Stimulated activated CD4-positive, alpha-beta T cell treated with anti-CD3 and anti-CD28 coated beads, Interleukin-4, amount 100 ng/mL, for 24 hours (primary cell): ENCODE results near the gene NET1.
"Not testable (repeated sequence)": the region's sequence is repeated elsewhere in the genome, so short reads cannot be mapped to it uniquely, and the experiment has no call there.

ENCODE experiments used
- DNase-seq: peaks from one replicate; pipeline ENCODE4 v3.0.0-alpha.2; 2020

The NET1 gene, protein sequence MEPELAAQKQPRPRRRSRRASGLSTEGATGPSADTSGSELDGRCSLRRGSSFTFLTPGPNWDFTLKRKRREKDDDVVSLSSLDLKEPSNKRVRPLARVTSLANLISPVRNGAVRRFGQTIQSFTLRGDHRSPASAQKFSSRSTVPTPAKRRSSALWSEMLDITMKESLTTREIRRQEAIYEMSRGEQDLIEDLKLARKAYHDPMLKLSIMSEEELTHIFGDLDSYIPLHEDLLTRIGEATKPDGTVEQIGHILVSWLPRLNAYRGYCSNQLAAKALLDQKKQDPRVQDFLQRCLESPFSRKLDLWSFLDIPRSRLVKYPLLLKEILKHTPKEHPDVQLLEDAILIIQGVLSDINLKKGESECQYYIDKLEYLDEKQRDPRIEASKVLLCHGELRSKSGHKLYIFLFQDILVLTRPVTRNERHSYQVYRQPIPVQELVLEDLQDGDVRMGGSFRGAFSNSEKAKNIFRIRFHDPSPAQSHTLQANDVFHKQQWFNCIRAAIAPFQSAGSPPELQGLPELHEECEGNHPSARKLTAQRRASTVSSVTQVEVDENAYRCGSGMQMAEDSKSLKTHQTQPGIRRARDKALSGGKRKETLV

DNA sequence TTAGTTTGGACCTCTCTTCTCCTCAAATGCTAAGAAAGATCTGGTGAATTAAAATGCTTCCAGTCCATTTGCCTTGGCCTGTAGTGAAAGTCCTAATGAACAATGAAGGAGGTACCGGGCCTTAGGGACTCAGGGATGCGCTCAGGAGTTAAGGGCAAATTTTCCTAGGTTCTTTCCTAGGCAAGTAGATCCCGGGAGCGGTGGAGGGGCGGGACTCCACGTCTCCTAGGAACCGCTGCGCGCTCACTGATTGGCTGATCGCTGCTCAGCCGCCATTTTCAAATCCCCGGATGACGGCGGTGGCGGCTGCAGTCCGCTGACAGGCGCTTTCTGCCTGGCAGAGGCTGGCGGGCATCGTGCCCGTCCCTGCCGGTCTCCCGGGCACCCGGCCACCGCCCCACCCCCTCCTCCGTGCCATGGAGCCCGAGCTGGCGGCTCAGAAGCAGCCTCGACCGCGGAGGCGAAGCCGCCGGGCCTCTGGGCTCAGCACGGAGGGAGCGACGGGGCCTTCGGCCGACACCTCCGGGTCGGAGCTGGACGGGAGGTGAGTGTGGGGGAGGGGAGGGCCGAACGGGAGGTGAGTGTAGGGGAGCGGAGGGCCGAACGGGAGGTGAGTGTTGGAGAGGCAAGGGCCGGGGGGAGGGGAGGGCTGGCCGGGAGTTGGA is at the start of gene NET1:
Gene NET1 (plus strand): TSS at position 281 of the 665 bp plus-strand sequence. CDS start 136 bp downstream, at position 417.
- DNase-seq = peak; percentile 69

DNA sequence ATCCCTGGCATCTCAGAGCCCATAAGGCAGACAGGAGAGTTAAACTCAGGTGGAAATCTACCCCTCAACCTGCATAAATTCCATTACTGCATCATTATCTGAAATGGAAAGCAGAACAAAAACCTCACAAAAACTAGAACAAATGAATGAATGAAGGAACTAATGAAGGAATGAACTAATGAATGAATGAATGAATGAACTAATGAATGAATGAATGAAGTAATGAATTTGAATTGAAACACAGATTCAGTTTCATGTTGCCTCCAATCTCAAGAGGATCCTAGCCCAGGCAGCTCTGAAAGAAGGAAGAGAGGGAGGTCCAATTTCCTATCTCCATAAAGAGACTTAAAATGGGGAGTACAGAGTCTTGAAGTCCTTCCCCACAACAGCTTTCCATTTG is 49.5 kb upstream of the NET1 start:
- DNase-seq = no peak

DNA sequence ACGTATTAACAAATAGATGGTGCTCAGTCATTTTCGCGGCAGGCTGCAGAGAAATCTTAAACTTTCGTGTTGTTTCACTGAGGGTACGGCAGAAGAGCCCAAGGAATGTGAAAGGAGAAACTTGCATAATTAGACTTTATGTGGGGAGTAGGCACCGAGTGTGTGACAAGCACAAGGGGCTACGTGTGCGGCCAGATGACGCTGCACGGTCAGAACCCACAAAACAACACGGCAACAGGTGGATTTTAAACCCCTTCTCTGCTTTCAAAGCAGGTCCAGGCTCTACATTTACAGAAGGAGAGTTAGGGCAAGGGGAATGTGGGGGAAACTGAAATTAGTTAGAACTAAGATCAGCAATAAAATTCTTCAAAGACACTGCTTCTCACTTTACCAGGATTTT is 48.0 kb upstream of the NET1 start:
- DNase-seq = no peak

DNA sequence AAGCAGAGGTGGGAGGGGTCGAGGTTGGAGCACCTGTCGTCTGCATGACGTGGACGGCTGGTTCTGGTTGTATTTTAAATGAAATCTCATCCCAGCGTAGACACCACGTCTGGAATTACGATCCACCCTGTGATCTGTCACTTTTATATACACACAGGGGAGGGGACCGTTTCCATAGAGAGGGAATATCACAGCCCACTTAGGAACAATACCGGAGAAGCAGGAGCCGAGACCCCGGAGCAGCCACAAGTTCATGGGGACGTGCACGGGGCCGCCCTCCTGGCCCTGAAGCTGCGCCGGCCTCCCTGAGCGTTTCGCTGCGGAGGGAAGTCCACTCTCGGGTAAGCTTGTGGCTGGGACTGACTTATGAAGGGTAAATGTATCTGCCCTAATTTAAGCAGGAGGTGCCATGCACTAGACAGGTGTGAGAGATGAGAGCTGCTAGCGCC is 47.4 kb upstream of the NET1 start, which contains the start of gene UCN3:
Gene UCN3 (plus strand): TSS at position 77 of the 449 bp plus-strand sequence. CDS start 8,755 bp downstream, outside the sequence.
- DNase-seq = no peak

DNA sequence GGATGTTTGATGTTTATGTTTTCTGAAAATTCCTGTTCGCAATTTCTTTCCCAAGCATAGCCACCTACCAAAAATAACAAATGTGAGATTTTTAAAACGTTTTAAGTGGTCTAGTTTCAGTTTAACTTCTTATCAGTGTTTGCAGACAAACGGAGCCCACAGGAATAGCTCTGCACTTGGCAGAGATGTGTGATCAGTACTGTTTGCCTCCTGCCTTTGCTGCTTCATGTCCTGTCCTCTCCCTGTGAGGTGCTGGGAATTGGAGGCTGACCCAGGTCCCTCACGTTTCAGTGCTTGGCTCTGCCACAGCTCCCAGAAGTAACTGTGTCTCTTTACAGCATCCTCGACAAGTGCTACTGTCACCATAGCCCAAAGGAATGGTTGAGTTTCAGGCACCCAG is 46.4 kb upstream of the NET1 start:
- DNase-seq = no peak

DNA sequence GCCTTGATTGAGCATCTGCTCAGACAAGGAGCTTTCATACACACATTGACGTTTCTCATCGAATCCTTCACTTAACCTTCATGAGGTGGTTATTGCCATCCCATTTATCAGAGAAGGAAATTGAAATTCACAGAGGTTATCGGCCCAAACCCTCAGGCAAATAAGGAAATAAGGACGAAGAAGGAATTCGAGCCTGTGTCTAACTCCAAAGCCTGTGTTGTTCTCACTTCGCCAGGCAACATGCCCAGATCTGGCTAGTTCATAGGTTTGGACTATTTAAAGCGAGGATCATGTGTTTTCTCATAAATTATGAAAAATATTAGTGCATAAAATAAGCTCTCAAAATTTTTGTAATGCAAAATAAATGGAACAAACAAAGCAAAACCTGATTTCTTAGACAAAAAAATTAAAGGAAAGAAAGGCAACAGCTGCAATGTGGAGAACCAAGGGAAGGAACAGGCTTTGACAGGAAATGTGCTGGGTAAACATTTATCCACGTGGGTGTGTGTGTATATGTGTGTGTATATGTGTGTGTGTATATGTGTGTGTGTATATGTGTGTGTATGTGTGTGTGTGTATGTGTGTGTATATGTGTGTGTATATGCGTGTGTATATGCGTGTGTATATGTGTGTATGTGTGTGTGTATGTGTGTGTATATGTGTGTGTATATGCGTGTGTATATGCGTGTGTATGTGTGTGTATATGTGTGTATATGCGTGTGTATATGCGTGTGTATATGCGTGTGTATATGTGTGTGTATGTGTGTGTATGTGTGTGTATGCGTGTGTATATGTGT is 42.8 kb upstream of the NET1 start:
- no peak for DNase-seq

DNA sequence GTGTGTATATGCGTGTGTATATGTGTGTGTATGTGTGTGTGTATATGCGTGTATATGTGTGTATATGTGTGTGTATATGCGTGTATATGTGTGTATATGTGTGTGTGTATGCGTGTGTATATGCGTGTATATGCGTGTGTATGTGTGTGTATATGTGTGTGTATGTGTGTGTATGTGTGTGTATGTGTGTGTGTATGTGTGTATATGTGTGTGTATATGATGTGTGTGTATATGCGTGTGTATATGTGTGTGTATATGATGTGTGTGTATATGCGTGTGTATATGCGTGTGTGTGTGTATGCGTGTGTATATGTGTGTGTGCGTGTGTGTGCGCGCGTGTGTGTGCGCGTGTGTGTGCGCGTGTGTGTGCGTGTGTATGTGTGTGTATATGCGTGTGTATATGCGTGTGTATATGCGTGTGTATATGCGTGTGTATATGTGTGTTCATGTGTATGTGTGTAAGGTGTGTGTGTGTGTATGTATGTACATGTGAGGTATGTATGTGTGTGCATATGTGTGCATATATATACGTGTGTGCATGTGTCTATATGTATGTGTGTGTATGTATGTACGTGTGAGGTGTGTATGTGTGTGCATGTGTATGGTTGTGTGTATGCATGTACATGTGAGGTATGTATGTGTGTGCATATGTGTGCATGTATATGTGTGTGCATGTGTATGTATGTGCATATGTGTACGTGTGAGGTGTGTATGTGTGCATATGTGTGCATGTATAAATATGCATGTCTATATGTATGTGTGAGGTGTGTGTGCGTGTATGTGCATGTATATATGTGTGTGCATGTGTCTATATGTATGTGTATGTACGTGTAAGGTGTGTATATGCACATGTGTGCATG is 41.6 kb upstream of the NET1 start:
- DNase-seq = no peak

DNA sequence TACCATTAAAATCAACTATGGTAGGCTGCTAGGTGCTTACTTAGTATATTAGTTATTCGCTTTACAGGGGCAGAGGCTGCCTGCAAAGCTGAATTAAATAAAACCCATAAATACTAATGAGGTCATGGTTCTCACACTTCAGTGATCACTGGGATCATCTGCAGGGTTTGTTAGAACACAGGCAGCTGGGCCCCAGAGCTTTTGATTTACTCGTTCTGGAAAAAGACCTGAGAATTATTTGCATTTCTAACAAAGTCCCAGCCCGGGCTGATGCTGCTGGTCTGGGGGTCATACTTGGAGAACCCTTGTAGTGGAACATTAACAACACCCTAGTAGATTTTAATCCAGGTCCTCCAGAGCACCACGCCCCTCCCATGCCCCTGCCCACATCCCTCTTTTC is 39.0 kb upstream of the NET1 start:
- no peak for DNase-seq

DNA sequence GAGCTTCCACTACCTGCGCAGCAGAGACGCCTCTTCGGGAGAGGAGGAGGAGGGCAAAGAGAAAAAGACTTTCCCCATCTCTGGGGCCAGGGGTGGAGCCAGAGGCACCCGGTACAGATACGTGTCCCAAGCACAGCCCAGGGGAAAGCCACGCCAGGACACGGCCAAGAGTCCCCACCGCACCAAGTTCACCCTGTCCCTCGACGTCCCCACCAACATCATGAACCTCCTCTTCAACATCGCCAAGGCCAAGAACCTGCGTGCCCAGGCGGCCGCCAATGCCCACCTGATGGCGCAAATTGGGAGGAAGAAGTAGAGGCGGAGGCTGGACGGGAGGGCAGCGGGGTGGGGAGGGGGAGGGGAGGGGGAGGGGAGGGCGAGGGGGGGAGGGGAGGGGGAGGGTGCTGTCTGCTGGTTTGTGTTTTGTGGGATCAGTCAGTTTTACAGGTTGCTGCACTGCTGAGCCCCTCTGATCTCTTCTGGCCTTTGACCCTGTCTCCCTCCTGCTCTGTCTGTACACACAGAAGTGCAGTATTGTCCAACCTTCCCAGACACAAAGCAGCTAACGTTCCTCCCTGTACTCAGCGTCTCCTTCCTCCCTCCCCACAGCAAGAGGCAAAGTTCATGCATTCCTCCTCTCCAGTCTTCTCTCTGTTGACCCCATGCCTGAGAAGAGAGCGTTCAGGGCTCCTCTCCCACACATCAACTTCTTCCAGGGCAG is 38.3 kb upstream of the NET1 start:
- DNase-seq = no peak

DNA sequence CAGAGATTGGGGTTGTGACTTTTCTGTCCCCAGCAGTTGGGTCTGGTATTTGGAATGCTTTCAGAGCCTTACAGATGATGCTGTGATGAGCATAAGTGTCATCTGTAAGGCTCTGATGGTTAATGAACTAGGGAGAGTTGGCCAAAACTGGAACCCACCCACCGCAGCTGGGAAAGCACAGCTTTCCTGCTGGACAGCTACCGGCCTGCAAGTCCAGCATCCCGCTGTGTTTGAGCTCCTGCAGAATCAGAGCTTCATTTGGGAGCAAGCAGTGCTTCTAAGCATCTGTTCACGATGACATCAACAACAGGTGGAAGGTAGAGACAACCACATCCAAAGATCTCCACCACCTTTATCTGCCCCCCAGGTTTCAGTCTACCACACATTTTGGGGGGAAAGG is 35.9 kb upstream of the NET1 start:
- DNase-seq = no peak

DNA sequence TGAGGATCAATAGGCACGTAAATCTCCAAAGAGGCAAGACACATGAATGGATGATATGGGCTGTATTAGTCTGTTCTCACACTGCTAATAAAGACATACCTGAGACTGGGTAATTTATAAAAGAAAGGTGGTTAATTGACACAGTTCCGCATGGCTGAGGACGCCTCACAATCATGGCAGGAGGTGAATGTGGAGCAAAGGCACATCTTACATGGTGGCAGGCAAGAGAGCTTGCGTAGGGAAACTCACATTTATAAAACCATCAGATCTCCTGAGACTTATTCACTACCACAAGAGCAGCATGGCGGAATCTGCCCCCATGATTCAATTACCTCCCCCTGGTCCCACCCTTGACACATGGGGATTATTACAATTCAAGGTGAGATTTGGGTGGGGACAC is 33.2 kb upstream of the NET1 start:
- not testable (repeated sequence) for DNase-seq

DNA sequence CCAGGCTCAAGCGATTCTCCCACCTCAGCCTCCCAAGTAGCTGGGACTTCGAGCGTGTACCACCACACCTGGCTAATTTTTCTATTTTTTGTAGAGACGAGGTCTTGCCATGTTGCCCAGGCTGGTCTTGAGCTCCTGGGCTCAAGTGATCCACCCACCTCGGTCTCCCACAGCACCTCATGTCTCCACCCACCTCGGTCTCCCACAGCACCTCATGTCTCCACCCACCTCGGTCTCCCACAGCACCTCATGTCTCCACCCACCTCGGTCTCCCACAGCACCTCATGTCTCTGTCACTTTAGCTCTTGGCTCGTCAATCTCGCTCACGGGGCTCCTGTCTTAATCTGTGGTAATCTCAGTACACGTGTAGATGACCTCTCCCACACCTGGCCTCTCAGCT is 32.0 kb upstream of the NET1 start:
- DNase-seq = not testable (repeated sequence)

DNA sequence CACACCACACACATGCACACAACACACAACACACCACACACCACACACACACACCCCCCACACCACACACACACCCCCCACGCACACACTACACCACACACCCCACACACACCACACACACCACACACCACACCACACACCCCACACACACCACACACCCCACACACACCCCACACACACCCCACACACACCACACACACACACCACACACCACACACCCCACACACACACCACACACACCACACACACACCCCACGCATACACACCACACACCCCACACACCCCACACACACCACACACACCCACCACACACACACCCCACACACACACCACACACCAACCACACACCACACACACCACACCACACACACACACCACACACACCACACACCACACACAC is 31.2 kb upstream of the NET1 start:
- DNase-seq = no peak

DNA sequence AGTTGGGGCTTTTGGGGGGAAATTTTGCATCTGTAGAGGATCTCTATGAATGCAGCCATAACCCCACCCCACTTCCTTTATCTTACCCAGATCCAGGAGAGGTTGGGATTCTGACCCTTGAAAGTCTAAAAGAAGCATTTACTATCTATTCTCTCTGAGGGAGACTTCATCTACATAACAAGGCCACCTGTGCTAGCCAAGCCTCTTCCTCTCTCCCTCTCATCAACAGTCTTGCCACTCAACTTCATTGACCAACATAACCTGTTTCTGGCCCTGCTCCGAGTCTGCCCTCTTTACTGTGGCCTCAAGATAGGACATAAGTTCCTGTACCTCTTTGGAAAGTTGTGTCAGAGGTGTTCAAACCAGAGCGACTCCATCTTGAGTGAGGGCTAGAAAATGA is 27.1 kb upstream of the NET1 start:
- DNase-seq = no peak

DNA sequence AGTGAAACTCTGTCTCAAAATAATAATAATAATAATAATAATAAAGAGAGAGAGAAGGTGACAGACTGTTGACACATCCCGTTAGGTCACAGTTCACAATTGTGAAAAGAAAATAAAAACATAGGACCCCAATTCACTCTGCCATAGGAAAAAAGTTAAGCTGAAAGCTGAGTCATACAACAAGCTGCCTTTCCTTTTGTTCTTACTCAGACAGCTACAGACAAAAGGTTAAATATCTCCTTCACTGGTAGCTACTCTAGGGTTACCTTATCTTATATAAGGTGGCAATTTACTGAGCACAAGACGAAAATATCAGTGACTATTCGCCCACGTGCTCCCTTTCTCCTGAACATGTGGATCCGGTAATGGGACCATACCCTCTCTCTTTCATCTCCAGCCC is 25.2 kb upstream of the NET1 start:
- no peak for DNase-seq

DNA sequence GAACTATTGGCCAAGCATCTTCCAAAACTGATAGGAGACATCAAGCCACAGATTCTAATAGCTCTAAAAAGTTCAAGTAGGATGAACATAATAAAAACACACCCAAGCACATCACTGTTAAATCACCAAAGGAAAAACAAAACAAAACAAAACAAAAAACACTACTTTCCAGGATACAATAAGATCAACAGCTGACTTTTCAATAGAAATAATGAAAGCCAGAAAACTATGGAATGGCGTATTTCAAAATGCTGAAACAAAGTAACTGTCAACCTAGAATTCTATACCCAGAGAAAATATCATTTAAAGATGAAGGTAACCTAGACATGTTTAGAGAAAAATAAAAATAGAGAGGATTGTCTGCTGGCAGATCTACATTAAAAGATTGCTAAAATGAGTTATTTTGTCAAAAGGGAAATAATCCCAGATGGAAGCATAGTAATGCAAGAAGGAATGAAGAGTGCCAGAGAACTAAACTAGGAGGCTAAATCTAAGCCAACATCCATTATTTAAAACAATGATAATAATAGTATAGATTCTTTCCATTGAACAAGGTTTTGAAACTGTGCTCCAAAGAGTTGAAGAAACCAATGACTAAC is 21.7 kb upstream of the NET1 start:
- no peak for DNase-seq

DNA sequence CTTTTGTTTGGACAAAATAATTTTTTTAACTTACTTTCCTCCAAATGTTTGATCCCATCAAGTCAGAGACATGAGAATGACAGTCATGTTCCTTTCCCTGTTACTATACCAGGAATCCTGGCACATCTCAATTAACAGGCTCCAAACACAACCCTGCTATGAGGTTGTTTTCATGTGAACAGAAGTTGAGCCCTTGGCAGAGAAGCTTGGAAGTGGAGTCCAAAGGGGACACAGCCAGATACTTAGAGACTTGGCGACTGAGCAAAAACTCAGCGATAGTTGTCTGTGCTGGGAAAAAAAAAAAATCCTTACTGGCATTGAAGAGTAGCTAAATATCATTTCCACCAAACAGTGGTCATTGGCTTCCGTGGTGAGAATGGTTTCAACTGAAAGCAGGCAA is 20.6 kb upstream of the NET1 start:
- no peak for DNase-seq

DNA sequence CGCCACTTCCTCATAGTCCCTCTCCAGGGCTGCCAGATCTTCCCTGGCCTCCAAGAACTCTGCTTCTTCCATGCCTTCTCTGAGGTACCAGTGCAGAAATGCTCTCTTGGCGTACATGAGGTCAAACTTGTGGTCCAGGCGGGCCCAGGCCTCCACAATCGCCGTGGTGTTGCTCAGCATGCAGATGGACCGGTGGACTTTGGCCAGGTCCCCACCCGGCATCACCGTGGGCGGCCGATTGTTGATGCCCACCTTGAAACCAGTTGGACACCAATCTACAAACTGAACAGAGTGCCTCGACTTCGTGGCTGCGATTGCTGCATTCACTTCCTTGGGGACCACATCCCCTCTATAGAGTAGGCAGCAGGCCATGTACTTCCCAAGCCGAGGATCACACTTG is 18.8 kb upstream of the NET1 start:
- no peak for DNase-seq

DNA sequence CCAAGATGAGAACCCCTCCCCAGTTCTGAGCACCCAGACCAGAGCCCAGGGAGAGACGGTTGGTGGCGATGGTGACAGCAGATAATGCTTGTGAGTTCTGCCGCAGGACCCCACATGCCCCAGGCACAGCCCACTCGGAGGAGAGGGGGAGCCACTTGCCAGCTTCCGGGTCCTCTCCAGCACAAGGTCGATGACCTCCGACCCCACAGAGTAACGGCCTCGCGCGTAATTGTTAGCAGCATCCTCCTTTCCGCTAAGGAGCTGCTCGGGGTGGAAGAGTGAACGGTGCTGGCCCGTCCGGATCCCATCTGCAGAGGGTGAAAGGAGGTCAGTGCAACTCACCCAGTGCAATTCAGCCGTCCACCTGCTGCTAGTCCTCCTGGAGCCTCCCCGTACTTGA is 17.2 kb upstream of the NET1 start:
- DNase-seq = no peak

DNA sequence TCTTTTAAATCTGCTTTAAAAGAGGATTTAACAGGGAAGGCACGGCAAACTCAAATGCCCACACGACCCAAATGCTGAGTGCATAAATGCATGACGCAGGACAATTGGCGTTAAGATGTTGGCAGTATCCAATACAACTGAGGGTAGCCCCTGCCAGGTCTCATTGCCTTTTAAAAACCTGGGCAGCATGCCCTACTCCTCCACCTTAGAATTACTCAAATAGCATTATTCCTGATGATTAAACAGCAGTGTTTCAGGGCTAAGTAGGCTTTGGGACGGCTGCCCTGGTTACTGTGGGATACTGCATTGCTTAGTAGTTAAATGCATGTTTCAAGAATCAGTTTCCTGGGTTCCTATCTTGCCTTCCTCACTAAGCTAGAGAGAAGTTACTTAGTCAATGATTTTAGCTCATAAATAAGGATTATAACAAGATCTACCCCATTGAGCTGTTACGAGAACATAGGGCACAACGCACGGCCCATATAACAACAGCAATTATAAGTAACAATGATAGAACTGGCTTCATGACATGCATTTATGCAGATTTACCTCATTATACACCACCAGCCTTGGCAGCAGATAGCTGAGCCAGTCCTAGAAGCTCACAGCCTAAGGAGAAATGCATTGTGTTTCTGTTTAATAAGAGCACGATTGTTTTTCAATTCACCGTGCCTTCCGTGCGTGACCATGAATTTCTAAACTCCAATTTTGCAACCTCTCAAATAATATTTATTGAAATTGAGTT is 15.6 kb upstream of the NET1 start:
- DNase-seq = no peak
